HEK293T (cell line): Measurements from ENCODE around the gene PAQR9.

ENCODE experiments used
- CTCF ChIA-PET: fragments of 350-600 bp; formaldehyde crosslinking; extraction: SDS; loops from one replicate; lab custom pipeline; 2021; ENCODE audit warnings: antibody characterized with exemption, inconsistent platforms; lab: Yijun Ruan, JAX
- POLR2A ChIA-PET: fragments of 350-600 bp; formaldehyde crosslinking; extraction: SDS; loops from one replicate; lab custom pipeline; 2020; ENCODE audit warnings: antibody characterized with exemption, inconsistent platforms; lab: Yijun Ruan, JAX
- DNase-seq: peaks from one replicate; pipeline ENCODE4 v3.0.0; 2012; ENCODE audit warnings: mixed read lengths; ENCODE audit errors: extremely low spot score
- ARNT ChIP-seq: fragments of 450-650 bp; IDR thresholded peaks from 2 replicates; pipeline ENCODE4 v1.6.1; 2017; ENCODE audit warnings: mild to moderate bottlenecking
- BHLHE40 ChIP-seq: fragments of 450-650 bp; IDR thresholded peaks from 2 replicates; pipeline ENCODE4 v1.6.1; 2016; ENCODE audit warnings: mild to moderate bottlenecking, moderate library complexity, borderline replicate concordance
- CTBP1 ChIP-seq: fragments of 450-650 bp; IDR thresholded peaks from 2 replicates; pipeline ENCODE4 v1.6.1; 2016; ENCODE audit warnings: borderline replicate concordance
- ELF4 ChIP-seq: fragments of 450-650 bp; IDR thresholded peaks from 2 replicates; pipeline ENCODE4 v1.6.1; 2017; ENCODE audit warnings: antibody characterized with exemption
- FOXA1 ChIP-seq: fragments of 450-650 bp; IDR thresholded peaks from 2 replicates; pipeline ENCODE4 v1.6.1; 2016; ENCODE audit warnings: mild to moderate bottlenecking
- FOXK2 ChIP-seq: fragments of 450-650 bp; IDR thresholded peaks from 2 replicates; pipeline ENCODE4 v1.6.1; 2016; ENCODE audit warnings: mild to moderate bottlenecking
- FOXM1 ChIP-seq: fragments of 450-650 bp; IDR thresholded peaks from 2 replicates; pipeline ENCODE4 v1.6.1; 2017; ENCODE audit warnings: mild to moderate bottlenecking, borderline replicate concordance
- HDGF ChIP-seq: fragments of 450-650 bp; IDR thresholded peaks from 2 replicates; pipeline ENCODE4 v1.6.1; 2017; ENCODE audit warnings: antibody characterized with exemption, borderline replicate concordance
- L3MBTL2 ChIP-seq: fragments of 450-650 bp; conservative IDR thresholded peaks from 2 replicates; pipeline ENCODE4 v1.6.1; 2016; ENCODE audit warnings: mild to moderate bottlenecking
- LEF1 ChIP-seq: fragments of 450-650 bp; IDR thresholded peaks from 2 replicates; pipeline ENCODE4 v1.6.1; 2017; ENCODE audit warnings: mild to moderate bottlenecking, borderline replicate concordance
- NFRKB ChIP-seq: fragments of 450-650 bp; IDR thresholded peaks from 2 replicates; pipeline ENCODE4 v1.6.1; 2016; ENCODE audit warnings: mild to moderate bottlenecking, moderate library complexity
- SP1 ChIP-seq: fragments of 450-650 bp; IDR thresholded peaks from 2 replicates; pipeline ENCODE4 v1.6.1; 2017
- SUZ12 ChIP-seq: fragments of 450-650 bp; IDR thresholded peaks from 2 replicates; pipeline ENCODE4 v1.6.1; 2016; ENCODE audit warnings: mild to moderate bottlenecking
- TARDBP ChIP-seq: fragments of 450-650 bp; IDR thresholded peaks from 2 replicates; pipeline ENCODE4 v1.6.1; 2016
- ZNF384 ChIP-seq: fragments of 450-650 bp; IDR thresholded peaks from 2 replicates; pipeline ENCODE4 v1.6.1; 2016
- TF ChIP-seq, protein P1 (sequence below): fragments of 450-650 bp; IDR thresholded peaks from 2 replicates; pipeline ENCODE4 v1.6.1; 2016

PAQR9 gene

DNA sequence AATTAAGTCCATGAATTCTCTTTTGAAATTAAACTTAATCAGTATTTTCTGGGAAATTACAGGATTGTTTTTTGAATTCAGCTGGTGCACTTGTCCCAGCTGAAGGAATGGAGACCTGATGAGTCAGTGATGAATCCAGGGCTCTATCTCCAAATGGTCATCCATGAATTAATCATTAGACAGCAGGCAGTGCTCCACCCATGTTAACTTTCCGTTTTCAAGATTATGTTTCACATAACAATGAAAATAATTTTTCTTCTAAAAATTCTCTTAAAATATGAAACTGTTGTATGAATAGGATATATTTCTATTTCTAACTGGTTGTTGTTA lies 13.9 kb upstream of the PAQR9 start:
- POLR2A ChIA-PET: no interaction called here
- CTCF ChIA-PET: interaction anchor here (0.8 kb wide), 1 partner anchor 10 kb away, joined by 3 read pairs; no protein-coding TSS in a partner anchor
- no peak for DNase-seq
- TF ChIP-seq L3MBTL2: no peak
- no peak for TF ChIP-seq LEF1
- no peak for TF ChIP-seq SUZ12
- no peak for TF ChIP-seq FOXM1
- no peak for TF ChIP-seq HDGF
- TF ChIP-seq CTBP1: no peak
- TF ChIP-seq FOXK2: no peak
- no peak for TF ChIP-seq ELF4
- no peak for TF ChIP-seq ARNT
- no peak for TF ChIP-seq NFRKB
- no peak for TF ChIP-seq ZNF384
- no peak for TF ChIP-seq BHLHE40
- no peak for TF ChIP-seq TARDBP

DNA sequence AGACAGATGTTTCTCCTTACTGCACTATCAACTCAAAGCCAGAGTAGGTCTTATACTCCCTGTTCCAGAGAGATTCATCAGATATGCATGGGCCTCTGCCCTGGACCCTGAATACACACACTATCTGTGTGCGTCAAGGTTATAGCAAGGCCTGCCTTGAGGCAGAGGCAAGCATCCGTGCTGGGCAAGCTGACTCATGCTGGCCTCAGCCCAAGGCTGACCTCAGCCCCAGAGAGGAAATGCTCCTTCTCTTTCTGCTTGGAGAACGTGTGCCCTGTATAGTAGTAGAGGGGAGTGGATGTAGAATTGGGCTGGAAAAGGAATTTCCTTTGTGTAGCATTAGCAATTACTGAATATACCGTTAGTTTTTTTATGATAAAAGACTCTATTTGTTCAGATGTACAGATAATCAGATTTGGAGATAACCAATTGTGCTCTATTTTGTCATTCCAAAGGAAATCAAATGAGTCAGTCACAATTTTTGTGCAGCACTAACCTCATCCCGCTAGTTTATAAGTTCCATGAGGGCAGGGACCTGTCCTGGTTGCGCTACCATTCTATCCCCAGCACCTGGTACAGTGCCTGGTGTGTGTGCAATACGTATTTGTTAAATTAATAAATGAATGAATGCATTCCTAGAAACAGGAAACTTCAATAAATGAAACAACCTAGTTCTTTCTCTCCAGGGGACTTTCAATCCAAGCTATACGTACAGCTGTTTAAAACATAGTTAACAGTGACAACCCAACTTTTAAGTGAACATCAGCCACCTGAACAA lies 13.3 kb upstream of the PAQR9 start:
- CTCF ChIA-PET: interaction anchor here (0.5 to 0.8 kb wide), 2 partner anchors 11 to 13 kb away, joined by 3 to 4 read pairs; partner anchors contain the start of gene PAQR9
- DNase-seq: peak; percentile 44
- POLR2A ChIA-PET: no interaction called here
- TF ChIP-seq TARDBP: no peak
- no peak for TF ChIP-seq FOXA1
- no peak for TF ChIP-seq ARNT
- TF ChIP-seq L3MBTL2: no peak
- no peak for TF ChIP-seq FOXM1
- no peak for TF ChIP-seq SP1

DNA sequence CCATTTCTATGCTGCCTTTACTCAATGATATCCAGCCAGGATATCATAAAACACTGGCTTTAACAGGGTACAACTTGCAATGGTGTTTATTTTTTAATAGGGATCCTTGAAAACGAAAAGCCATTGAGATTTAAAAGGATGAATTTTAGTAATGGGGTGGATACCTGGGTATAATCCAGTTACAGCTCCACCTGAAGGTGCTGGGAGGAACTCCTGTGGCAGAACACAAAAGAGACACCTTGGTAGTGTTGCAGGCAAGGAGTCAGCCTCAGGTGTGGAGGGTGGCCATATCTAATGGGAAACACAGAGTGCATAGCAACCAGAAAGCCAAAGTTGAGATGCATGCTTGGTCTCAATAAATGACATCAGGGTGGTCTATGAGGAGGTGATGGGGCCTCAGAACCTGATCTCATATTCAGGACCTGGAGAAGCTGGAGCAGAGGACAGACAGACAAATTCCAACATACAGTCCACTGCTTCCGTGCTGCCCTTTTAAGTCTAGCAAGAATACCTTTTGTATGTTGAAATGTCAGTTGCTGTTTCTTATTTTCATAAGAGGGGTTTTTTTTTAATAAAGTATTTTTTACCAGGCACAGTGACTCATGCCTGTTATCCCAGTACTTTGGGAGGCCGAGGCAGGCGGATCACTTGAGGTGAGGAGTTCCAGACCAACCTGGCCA lies 12.0 kb upstream of the PAQR9 start:
- TF ChIP-seq CTBP1 (no peak), FOXM1 (no peak), LEF1 (no peak), NFRKB (no peak)
- TF ChIP-seq, protein P1, sequence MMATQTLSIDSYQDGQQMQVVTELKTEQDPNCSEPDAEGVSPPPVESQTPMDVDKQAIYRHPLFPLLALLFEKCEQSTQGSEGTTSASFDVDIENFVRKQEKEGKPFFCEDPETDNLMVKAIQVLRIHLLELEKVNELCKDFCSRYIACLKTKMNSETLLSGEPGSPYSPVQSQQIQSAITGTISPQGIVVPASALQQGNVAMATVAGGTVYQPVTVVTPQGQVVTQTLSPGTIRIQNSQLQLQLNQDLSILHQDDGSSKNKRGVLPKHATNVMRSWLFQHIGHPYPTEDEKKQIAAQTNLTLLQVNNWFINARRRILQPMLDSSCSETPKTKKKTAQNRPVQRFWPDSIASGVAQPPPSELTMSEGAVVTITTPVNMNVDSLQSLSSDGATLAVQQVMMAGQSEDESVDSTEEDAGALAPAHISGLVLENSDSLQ: no peak
- POLR2A ChIA-PET: no interaction called here
- CTCF ChIA-PET: interaction anchor here (0.6 to 0.7 kb wide), 2 partner anchors 11 to 128 kb away, joined by 3 to 4 read pairs; no protein-coding TSS in a partner anchor
- DNase-seq: no peak

DNA sequence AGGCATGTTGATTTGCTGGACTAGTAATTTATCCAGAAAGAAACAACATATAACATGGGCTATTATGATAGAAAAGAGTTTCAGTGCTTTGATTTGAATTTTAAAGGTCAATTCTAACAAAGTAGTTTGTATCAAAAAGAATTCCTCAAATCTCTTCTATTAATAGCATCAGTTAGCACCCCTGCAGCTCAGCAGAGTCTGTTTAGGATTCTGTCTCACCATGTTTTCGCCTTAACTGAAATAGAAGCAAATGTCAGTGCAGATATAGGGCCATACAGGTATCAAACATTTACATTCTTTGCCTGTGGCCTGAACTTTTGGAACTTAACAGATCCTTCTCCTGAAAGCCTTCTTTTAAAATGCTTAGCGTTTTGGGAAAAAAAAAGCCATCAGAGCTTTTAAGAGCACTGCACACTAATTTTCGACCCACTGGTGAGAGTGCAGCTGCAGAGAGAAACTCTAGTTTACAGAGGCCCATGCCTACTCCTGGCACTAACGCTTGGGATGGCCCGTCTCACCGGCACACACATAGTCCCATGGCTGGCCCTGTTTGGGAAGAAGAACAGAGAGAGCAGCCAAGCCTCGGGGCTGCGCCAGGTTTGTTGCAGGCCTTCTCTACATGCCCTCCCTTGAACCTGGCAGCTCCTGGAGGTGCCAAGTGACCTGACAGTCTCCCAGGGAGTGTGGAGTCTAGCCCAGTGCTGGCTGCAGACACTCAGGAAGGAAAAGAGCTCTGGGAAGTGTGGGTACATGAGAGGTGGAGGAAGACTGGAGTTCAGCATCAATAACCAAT lies 9.9 kb upstream of the PAQR9 start:
- no peak for DNase-seq
- POLR2A ChIA-PET: no interaction called here
- CTCF ChIA-PET: interaction anchor here (1.0 kb wide), 1 partner anchor 11 kb away, joined by 4 read pairs; no protein-coding TSS in a partner anchor
- no peak for TF ChIP-seq HDGF

DNA sequence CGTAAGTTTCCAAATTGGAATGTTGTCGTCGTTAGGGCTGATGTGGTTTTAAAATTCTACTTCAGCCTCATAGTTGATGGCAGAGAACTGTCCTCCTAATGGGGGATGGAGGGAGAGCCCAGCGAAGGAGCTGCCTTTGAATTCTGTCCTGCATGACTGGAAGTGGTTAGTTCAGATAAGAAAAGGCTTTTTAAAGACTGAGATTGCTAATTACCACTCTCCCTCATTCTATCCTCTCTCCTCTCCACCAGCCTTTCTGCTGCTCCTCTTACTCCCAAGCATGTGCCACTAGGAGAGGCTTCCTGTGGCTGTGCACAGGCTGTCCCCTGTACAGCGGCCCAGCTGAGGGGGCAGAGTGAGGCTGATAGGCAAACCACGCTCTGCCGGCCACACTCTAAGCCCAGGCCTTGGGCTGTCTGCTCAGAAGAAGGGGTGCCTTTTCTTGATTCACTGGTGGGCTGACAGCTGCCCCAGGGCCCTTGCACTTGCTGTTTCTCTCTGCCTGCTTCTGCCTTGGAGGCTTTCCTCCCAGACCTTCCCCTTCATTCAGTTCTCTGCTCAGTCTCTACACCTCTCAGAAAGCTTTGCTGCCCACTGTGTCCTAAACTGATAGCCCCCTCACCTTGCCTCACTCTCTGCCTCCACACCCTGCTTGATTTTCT lies 8.7 kb upstream of the PAQR9 start:
- no peak for DNase-seq
- TF ChIP-seq LEF1: no peak
- no peak for TF ChIP-seq HDGF
- no peak for TF ChIP-seq NFRKB
- TF ChIP-seq FOXK2: no peak
- TF ChIP-seq, protein P1: no peak
- TF ChIP-seq FOXM1: no peak
- no peak for TF ChIP-seq FOXA1
- no peak for TF ChIP-seq TARDBP
- no peak for TF ChIP-seq ELF4
- no peak for TF ChIP-seq SUZ12
- POLR2A ChIA-PET: interaction anchor here (1.9 kb wide), 1 partner anchor 29 kb away, joined by 4 read pairs; the partner anchor contains the start of gene U2SURP
- CTCF ChIA-PET: interaction anchor here (0.6 kb wide), 1 partner anchor 159 kb away, joined by 4 read pairs; no protein-coding TSS in a partner anchor

DNA sequence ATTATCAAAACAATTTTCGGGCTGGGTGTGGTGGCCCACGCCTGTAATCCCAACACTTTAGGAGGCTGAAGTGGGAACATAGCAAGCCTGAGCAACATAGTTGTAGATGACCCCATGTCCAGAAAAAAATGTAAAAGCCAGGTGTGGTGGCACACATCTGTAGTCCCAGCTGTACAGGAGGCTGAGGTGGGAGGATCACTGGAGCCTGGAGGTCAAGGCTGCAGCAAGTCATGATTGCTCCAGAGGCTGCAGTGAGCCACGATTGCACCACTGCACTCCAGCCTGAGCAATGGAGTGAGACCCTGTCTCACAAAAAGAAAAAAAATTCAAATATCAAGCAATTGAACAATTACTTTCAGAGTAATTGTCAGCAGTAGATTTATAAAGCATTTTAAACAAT lies 8.0 kb upstream of the PAQR9 start:
- TF ChIP-seq ELF4 (no peak), FOXA1 (no peak), ARNT (no peak), L3MBTL2 (no peak), HDGF (no peak), LEF1 (no peak), BHLHE40 (no peak), CTBP1 (no peak)
- ChIA-PET POLR2A (interaction anchor here (1.9 kb wide), 1 partner anchor 30 kb away, joined by 4 read pairs; the partner anchor contains the start of gene U2SURP), CTCF (no interaction called here)
- DNase-seq: no peak
